H1 (cell line): ENCODE measurements around the gene PCDHAC2. TPM values are rescaled to one million over a fixed set of nuclear protein-coding genes. Genes with fewer than 3 reads are reported as not detected.

Experiments used
- CTCF ChIA-PET: fragments of 300-600 bp; sonication (Branson Sonifier 250); formaldehyde crosslinking; loops from one replicate; lab custom pipeline; 2021; ENCODE audit not compliant: partially characterized antibody; lab: Charles Lee
- POLR2A ChIA-PET: fragments of 300-600 bp; sonication (Branson Sonifier 250); formaldehyde crosslinking; loops from one replicate; lab custom pipeline; 2021; ENCODE audit warnings: inconsistent platforms; ENCODE audit not compliant: partially characterized antibody; lab: Charles Lee
- DNase-seq, 2 experiments: peaks; one replicate each; pipeline versions ENCODE4 v3.0.0 to v3.0.0-alpha.2; 2010 to 2022; ENCODE audit warnings: low spot score in 2 of 2, low read depth in 1 of 2, mixed read lengths in 1 of 2
- FAIRE-seq: peaks from 2 replicates; lab custom pipeline; 2011; peaks lifted over from hg19 to GRCh38; lab: Jason Lieb, UNC
- H2AFZ ChIP-seq: 2 replicates; pipeline ENCODE4 v1.8.1; 2012; ENCODE audit warnings: low read length, inconsistent platforms
- H2AK5ac ChIP-seq: 2 replicates; pipeline ENCODE4 v1.6.1; 2013; ENCODE audit warnings: low read depth, low read length
- H2BK120ac ChIP-seq: replicated peaks from 2 replicates; pipeline ENCODE3; 2013; ENCODE audit warnings: low read depth, low read length, inconsistent platforms
- H2BK12ac ChIP-seq: 2 replicates; pipeline ENCODE4 v1.6.1; 2013; ENCODE audit warnings: low read depth, low read length
- H2BK15ac ChIP-seq: 2 replicates; pipeline ENCODE4 v1.6.1; 2013; ENCODE audit warnings: low read length
- H2BK20ac ChIP-seq: 2 replicates; pipeline ENCODE4 v1.6.1; 2013; ENCODE audit warnings: low read length
- H2BK5ac ChIP-seq: 2 replicates; pipeline ENCODE4 v1.6.1; 2013; ENCODE audit warnings: low read depth, low read length
- H3K14ac ChIP-seq: 2 replicates; pipeline ENCODE4 v1.6.1; 2013; ENCODE audit warnings: inconsistent platforms; ENCODE audit not compliant: insufficient read length
- H3K18ac ChIP-seq: 2 replicates; pipeline ENCODE4 v1.6.1; 2013; ENCODE audit warnings: low read length; ENCODE audit errors: extremely low read depth
- H3K23ac ChIP-seq: 2 replicates; pipeline ENCODE4 v1.6.1; 2013; ENCODE audit warnings: inconsistent platforms; ENCODE audit not compliant: insufficient read length
- H3K23me2 ChIP-seq: 2 replicates; pipeline ENCODE4 v1.6.1; 2013; ENCODE audit warnings: low read depth, low read length
- H3K27ac ChIP-seq: 2 replicates; pipeline ENCODE4 v1.6.1; 2011; ENCODE audit warnings: low read depth, low read length, inconsistent platforms
- H3K27me3 ChIP-seq, 4 experiments: replicated peaks in 1 of 4; 1 replicate in 1 of 4; 2 replicates in 3 of 4; pipeline versions ENCODE4 v1.6.1 to v1.8.1; 2011 to 2013; ENCODE audit warnings: low read length in 3 of 4, mild to moderate bottlenecking in 3 of 4, inconsistent platforms in 2 of 4, mixed read lengths in 2 of 4, moderate library complexity in 1 of 4; ENCODE audit not compliant: control insufficient read depth in 3 of 4, insufficient read depth in 3 of 4; ENCODE audit errors: extremely low read depth in 1 of 4
- H3K36me3 ChIP-seq, 4 experiments: 2 replicates each; pipeline versions ENCODE4 v1.6.1 to v1.8.1; 2011 to 2013; ENCODE audit warnings: mild to moderate bottlenecking in 4 of 4, low read length in 3 of 4, moderate library complexity in 2 of 4, control low read depth in 1 of 4, inconsistent platforms in 1 of 4; ENCODE audit not compliant: insufficient read depth in 4 of 4, control insufficient read depth in 2 of 4
- H3K4ac ChIP-seq: replicated peaks from 2 replicates; pipeline ENCODE3; 2013; ENCODE audit warnings: low read length, low read depth, mixed read lengths, inconsistent platforms; ENCODE audit not compliant: insufficient read length
- H3K4me1 ChIP-seq, 4 experiments: replicated peaks in 1 of 4; 1 replicate in 1 of 4; 2 replicates in 3 of 4; pipeline versions ENCODE4 v1.6.1 to v1.8.1; 2011 to 2013; ENCODE audit warnings: low read length in 3 of 4, inconsistent platforms in 2 of 4, mixed read lengths in 1 of 4; ENCODE audit not compliant: insufficient read depth in 4 of 4, control insufficient read depth in 3 of 4
- H3K4me2 ChIP-seq, 2 experiments: 2 replicates each; pipeline versions ENCODE4 v1.6.1 to v1.8.1; 2011 to 2013; ENCODE audit warnings: low read depth in 2 of 2, low read length in 2 of 2, control low read depth in 1 of 2, inconsistent platforms in 1 of 2, mild to moderate bottlenecking in 1 of 2; ENCODE audit not compliant: insufficient read depth in 1 of 2
- H3K4me3 ChIP-seq, 4 experiments: fragments of 200-600, 300-600 bp in 1 of 4; sonication (generic), shearing (Covaris generic), sonication (Bioruptor Twin) in 1 of 4; 2 replicates each; pipeline versions ENCODE4 v1.5.1 to v1.8.1; 2011 to 2016; ENCODE audit warnings: low read length in 4 of 4, low read depth in 3 of 4, control low read depth in 2 of 4, inconsistent platforms in 2 of 4, mild to moderate bottlenecking in 2 of 4, mixed read lengths in 1 of 4, moderate library complexity in 1 of 4; ENCODE audit not compliant: insufficient read depth in 2 of 4; ENCODE audit errors: extremely low read depth in 1 of 4
- H3K56ac ChIP-seq: replicated peaks from 2 replicates; pipeline ENCODE3; 2013; ENCODE audit warnings: low read depth, mild to moderate bottlenecking, mixed read lengths, low read length, inconsistent platforms; ENCODE audit not compliant: insufficient read length
- H3K79me1 ChIP-seq: 2 replicates; pipeline ENCODE4 v1.6.1; 2013; ENCODE audit warnings: low read depth, low read length, control low read depth
- H3K79me2 ChIP-seq, 2 experiments: 2 replicates each; pipeline versions ENCODE4 v1.6.1 to v1.8.1; 2012 to 2013; ENCODE audit warnings: low read length in 2 of 2, mild to moderate bottlenecking in 2 of 2, inconsistent platforms in 1 of 2; ENCODE audit not compliant: insufficient read depth in 2 of 2, control insufficient read depth in 1 of 2
- H3K9ac ChIP-seq, 4 experiments: replicated peaks in 1 of 4; 1 replicate in 1 of 4; 2 replicates in 3 of 4; pipeline versions ENCODE4 v1.6.1 to v1.8.1; 2011 to 2013; ENCODE audit warnings: low read depth in 3 of 4, low read length in 3 of 4, control low read depth in 2 of 4, mild to moderate bottlenecking in 2 of 4, moderate library complexity in 2 of 4, inconsistent platforms in 1 of 4; ENCODE audit errors: extremely low read depth in 1 of 4
- H3K9me3 ChIP-seq, 2 experiments: 2 replicates each; pipeline versions ENCODE4 v1.6.1 to v1.8.1; 2012 to 2013; ENCODE audit warnings: mild to moderate bottlenecking in 2 of 2, moderate library complexity in 2 of 2, control low read depth in 1 of 2, inconsistent platforms in 1 of 2, low read depth in 1 of 2, low read length in 1 of 2, mixed read lengths in 1 of 2; ENCODE audit not compliant: insufficient read depth in 2 of 2
- H4K20me1 ChIP-seq, 2 experiments: replicated peaks in 1 of 2; 2 replicates each; pipeline versions ENCODE3 to v1.8.1; 2011 to 2013; ENCODE audit warnings: inconsistent platforms in 2 of 2, low read length in 2 of 2, mild to moderate bottlenecking in 1 of 2; ENCODE audit not compliant: insufficient read depth in 2 of 2, control insufficient read depth in 1 of 2
- H4K5ac ChIP-seq: 2 replicates; pipeline ENCODE4 v1.6.1; 2013; ENCODE audit warnings: low read length, low read depth, mixed read lengths, inconsistent platforms; ENCODE audit not compliant: insufficient read length
- H4K8ac ChIP-seq: 2 replicates; pipeline ENCODE4 v1.8.0; 2013; ENCODE audit warnings: mild to moderate bottlenecking, moderate library complexity, low read length, inconsistent platforms; ENCODE audit not compliant: insufficient read depth; ENCODE audit errors: extremely low read depth
- H4K91ac ChIP-seq: replicated peaks from 2 replicates; pipeline ENCODE3; 2013; ENCODE audit warnings: low read length, mixed read lengths, inconsistent platforms; ENCODE audit not compliant: insufficient read length
- ASH2L ChIP-seq: fragments of 200-600, 300-600 bp; sonication (generic); IDR thresholded peaks from one replicate; pipeline ENCODE4 v1.7.1; 2017; ENCODE audit warnings: low read length
- RBBP5 ChIP-seq: IDR thresholded peaks from 2 replicates; pipeline ENCODE4 v1.7.1; 2012; ENCODE audit warnings: low read depth, mild to moderate bottlenecking, inconsistent platforms, low read length, moderate library complexity, borderline replicate concordance
- SP1 ChIP-seq: IDR thresholded peaks from 2 replicates; pipeline ENCODE4 v1.6.1; 2011; ENCODE audit warnings: low read depth, low read length
- WGBS, 2 experiments: shearing (Covaris generic) in 1 of 2; methylation state at CpG; one replicate each; pipeline versions ENCODE4 v1.1.6 to v1.1.7; 2013 to 2015; ENCODE audit warnings: low lambda C conversion rate in 2 of 2, mixed read lengths in 2 of 2, inconsistent platforms in 1 of 2, low coverage in 1 of 2, missing lambda C conversion rate in 1 of 2; ENCODE audit not compliant: insufficient replicate concordance in 2 of 2, insufficient coverage in 1 of 2, insufficient read length in 1 of 2; ENCODE audit errors: extremely low coverage in 1 of 2, missing lambda C conversion rate in 1 of 2; 5-methylcytosine and 5-hydroxymethylcytosine counted together
- polyA plus RNA-seq, 7 experiments: library from polyadenylated mRNA; depleted of rRNA in 3 of 7; stranded (reverse) in 5 of 7; unstranded in 2 of 7; fragments of >200 nt in 5 of 7; fragments of 200-250 nt in 2 of 7; gene quantifications; 1 replicate in 5 of 7; 2 replicates in 1 of 7; 4 replicates in 1 of 7; pipeline versions ENCODE4 v1.2.1 to v1.2.3, GENCODE V29; 2011 to 2013; ENCODE audit warnings: missing spikeins in 2 of 7, mixed read lengths in 2 of 7
- total RNA-seq: library from RNA; stranded (reverse); fragmentation: NEBNext Ultra II Directional; extraction: Animal tissue kit (Norgen Biotek cat#: 25700); gene quantifications from 2 replicates; pipeline ENCODE4 v1.2.1, GENCODE V29; 2021

The PCDHAC2 gene
- total and polyA plus RNA-seq, 2 of the 8 experiments (the other 6 are each of a cell fraction or from before 2014, with no cell fraction given), result 3.7 to 5.0 TPM

- 92% methylated on average over 7 of the region's 7 CpGs; no CpG with 5 or more reads in 1 of the 2 experiments for WGBS, 2 experiments
- Histone ChIP-seq H3K4ac (no peak overlapping the region), H2AFZ (no peak overlapping the region), H3K9me3 (no peaks in the 10 kb centered on the region), H4K8ac (no peak overlapping the region), H3K9ac (no peak overlapping the region), H3K79me1 (no peaks in the 10 kb centered on the region), H3K27ac (no peak overlapping the region), H3K14ac (no peak overlapping the region), H3K23ac (no peak overlapping the region), H3K18ac (no peak overlapping the region), H4K20me1 (no peaks in the 10 kb centered on the region), H2BK5ac (no peak overlapping the region), H2BK120ac (no peak overlapping the region), H3K23me2 (peaks cover 1% of the 10 kb centered on the region; the same call in 1 of the 2 replicates), H3K27me3 (no peaks in the 10 kb centered on the region), H2BK20ac (no peak overlapping the region), H3K4me3 (no peak overlapping the region), H2BK15ac (no peak overlapping the region), H3K4me1 (peaks cover 6 to 28% (median 13%) of the 10 kb centered on the region in 4 experiments; a peak in 6 of 7 replicates), H2AK5ac (no peak overlapping the region), H4K91ac (no peak overlapping the region), H4K5ac (no peak overlapping the region), H3K36me3 (no peaks in the 10 kb centered on the region), H3K4me2 (no peak overlapping the region), H2BK12ac (no peak overlapping the region), H3K79me2 (no peaks in the 10 kb centered on the region), H3K56ac (no peak overlapping the region)
- TF ChIP-seq RBBP5 (no peak), SP1 (no peak), ASH2L (no peak)
- POLR2A ChIA-PET, result interaction anchor here (1.5 to 8.5 kb wide), 4 partner anchors 12 to 46 kb away, joined by 3 to 155 read pairs (median 24); partner anchors contain the start of gene PCDHAC2
- FAIRE-seq, result peak; percentile 55
- no peak for DNase-seq
- CTCF ChIA-PET, result interaction anchor here (0.6 to 9.0 kb wide), 11 partner anchors 11 to 207 kb away, joined by 3 to 50 read pairs (median 4); partner anchors contain the start of genes PCDHA11, PCDHAC1 and PCDHAC2
Measured at GRCh38 chr5:140989254-140990020, 23.2 kb downstream of the PCDHAC2 start.
